ENCODE data around the gene FTO. TPM values are rescaled to one million over a fixed set of nuclear protein-coding genes. Genes with fewer than 3 reads are reported as not detected.

Gene FTO
- polyA plus RNA-seq, 4 donors = 81.9 to 101 (median 98.3) TPM

DNA sequence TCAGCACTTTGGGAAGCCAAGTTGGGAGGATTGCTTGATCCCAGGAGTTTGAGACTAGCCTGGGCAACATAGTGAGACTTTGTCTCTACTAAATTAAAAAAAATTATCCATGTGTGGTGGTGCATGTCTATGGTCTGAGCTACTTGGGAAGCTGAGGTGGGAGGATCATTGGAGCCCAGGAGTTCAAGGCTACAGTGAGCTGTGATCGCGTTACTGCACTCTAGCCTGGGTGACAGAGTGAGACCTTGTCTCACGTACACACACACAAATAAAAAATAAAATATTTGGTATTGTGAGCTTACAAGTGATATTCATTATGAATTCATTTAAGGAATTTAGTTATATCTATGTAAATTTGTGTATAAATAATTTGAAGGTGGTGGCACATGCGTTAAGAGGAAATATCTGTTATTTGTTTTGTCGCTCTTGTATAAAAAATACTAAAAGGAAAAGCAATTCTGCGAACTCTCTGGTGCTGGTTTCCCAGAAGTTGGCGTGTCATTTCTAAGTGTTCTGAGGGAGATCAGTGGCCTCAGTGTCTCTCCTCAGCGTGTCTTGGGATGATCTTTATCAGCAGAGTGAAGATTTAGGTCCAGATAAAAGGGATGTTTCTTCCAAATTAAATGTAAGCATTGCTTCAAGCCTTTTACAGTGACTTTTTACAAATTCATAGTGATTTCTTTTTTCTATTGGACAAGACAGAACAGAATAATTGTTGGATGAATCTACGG lies 187.6 kb downstream of the FTO start:
- DNase-seq (ENCODE audit: low read depth in 4 of 4, low spot score in 3 of 4) = no peak

DNA sequence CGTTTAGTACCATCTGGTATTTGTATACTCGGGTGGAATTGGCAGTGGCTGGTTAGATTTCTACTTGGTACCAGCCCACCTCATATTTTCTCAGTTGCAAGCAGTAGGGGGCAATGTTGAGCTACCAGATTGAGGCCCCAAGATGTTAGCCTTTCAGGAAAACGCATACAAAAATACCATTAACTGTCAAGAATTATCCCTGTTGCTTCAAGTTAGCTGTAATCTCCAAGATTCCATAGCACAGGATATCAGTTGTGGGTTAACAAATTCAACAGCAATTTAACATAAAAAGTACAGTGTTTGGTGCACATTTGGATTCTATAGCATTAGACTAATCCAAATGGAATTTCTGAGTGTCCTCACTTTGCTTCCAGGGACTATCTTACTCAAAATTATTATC lies 188.2 kb downstream of the FTO start:
- DNase-seq (ENCODE audit: low read depth in 4 of 4, low spot score in 3 of 4) = peak; percentile 49 to 65 (median 58)

DNA sequence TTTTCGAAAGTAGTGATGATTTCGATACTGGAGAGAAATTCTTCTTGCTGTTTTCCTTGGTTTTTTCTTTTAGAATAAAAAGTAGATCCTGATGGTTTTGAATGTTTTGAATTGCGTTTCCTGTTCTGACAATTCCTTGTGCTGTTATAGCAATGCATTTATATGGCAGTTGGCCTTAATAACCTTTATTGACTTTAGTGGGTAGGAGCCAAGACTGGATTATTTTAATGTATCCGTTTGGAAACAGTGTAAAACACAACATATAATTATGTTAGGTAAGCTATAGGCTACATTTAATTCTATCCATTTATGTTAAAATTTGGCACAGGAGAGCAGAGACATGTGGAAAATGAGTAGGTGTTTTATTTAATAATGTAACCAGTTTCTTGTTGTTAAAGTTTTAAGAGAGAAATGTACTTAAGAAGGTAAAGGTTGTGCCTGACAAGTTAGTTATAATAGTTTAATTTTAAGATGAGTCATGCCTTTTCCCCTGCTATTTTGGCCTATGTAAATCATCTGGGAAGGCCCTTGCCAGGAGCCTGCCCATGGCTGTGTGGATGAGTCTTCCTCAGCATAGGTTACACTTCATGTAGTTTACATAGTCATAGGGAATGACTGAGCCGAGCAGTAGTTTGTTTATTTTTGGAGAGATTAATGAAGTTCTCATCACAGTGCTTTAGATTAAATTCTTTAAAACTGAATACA lies 189.9 kb downstream of the FTO start:
- DNase-seq (ENCODE audit: low read depth in 4 of 4, low spot score in 3 of 4) = no peak

GRCh38 chr16:53894686-53895085 lies 190.7 kb downstream of the FTO start:
- no peak for DNase-seq (ENCODE audit: low read depth in 4 of 4, low spot score in 3 of 4)

DNA sequence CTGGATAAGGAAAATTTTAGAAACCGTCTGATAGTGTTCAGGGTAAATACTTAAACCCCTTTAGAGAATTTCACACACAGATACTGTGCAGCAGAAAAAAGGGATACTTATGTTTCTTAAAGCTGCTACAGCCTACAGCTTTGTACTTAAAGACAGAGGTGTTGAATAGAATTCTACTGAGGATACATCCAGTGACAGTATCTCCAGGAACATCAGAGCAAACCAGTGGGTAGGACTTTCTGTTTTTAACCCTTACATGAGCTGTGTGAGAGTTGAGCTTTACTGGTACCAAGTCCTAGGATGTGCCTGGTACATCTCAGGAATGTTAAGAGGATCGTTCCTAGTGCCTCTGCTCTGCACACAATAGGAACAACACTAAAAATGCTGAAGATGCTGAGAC lies 191.5 kb downstream of the FTO start:
- DNase-seq (ENCODE audit: low read depth in 4 of 4, low spot score in 3 of 4) = no peak

- no peak for DNase-seq (ENCODE audit: low read depth in 4 of 4, low spot score in 3 of 4)
Observed at GRCh38 chr16:53895851-53896250, 191.9 kb downstream of the FTO start.

DNA sequence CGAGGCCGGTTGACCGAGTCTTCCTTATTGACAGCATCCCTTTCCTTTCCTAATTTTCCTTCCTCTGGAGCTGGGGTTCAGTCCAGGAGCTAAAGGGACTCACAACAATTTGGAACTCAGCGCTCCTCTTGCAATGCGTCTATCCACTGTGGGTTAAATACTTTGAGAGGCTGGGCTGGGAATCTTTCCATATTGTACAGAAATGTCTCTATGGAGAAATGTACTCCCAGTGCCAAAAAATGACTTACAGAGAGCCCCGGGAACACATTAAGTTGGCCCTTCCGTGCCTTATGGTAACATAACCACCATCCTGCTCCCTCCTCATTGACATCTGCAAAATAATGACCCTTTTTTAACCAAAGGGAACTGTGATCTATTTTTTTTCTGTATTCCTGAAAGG lies 192.8 kb downstream of the FTO start:
- DNase-seq (ENCODE audit: low read depth in 4 of 4, low spot score in 3 of 4) = no peak

DNA sequence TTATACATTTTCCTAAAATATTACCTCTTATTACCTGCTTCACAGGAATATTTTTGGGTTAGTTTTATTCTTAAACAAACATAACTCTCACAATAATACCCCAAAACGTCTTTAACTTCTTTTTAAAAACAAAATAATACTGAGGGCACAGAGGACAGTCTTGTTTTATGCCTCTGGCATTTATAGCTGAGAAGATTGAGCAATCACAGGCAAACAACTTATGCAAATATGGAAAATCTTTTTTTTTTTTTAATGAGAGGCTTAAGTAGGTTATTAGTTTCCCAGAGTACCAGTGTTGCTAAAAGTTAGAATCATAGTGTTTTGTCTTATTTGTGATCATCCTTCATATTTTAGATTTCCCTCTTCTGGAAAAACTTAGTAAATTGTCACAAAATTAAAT lies 195.0 kb downstream of the FTO start:
- DNase-seq (ENCODE audit: low read depth in 4 of 4, low spot score in 3 of 4) = no peak

GRCh38 chr16:53899431-53899830 lies 195.5 kb downstream of the FTO start:
- no peak for DNase-seq (ENCODE audit: low read depth in 4 of 4, low spot score in 3 of 4)

DNA sequence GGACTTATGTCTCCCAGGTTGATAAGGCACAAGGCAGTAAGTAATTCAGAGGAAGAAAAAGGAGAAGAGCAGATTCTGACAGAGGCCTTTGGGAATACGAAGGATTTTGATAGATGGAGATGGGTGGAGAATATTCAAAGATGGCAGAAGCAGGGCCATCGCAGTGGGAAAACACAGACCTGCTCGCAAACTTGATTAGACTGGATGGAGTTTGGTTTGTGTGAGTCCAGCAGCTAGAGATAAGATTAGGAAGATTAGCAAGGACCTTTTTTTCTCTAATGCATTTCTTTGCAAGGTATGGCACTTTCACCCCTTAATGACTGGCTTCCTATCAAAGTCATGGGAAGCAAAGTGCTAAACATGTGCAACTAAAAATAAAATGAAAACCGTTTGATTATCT lies 196.7 kb downstream of the FTO start:
- DNase-seq (ENCODE audit: low read depth in 4 of 4, low spot score in 3 of 4) = no peak

- no peak for DNase-seq (ENCODE audit: low read depth in 4 of 4, low spot score in 3 of 4)
Observed at GRCh38 chr16:53901408-53901807, 197.5 kb downstream of the FTO start.

- DNase-seq (ENCODE audit: low read depth in 4 of 4, low spot score in 3 of 4) = no peak
Observed at GRCh38 chr16:53904533-53904932, 200.6 kb downstream of the FTO start.

- DNase-seq (ENCODE audit: low read depth in 4 of 4, low spot score in 3 of 4) = no peak
Observed at GRCh38 chr16:53905028-53905427, 201.1 kb downstream of the FTO start.

DNA sequence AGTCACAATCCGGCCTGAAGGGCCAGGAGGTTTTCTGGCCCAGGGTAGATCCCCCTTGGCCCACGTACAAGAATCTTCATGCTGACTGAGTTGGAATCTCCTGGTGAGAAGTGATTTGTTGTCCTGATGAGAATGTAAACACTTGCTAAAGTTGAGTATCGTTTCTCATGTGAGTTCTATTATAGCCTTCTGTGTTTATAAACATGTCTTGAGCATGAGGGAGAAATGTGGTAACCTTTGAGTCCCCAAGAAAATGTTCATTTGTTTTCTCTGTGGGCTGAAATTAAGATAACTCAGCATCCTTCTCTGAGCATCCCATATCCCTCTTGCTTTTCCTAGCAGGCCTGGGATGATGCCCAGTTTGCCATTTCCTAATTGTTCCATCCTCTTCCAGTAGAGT lies 204.8 kb downstream of the FTO start:
- DNase-seq (ENCODE audit: low read depth in 4 of 4, low spot score in 3 of 4) = no peak

DNA sequence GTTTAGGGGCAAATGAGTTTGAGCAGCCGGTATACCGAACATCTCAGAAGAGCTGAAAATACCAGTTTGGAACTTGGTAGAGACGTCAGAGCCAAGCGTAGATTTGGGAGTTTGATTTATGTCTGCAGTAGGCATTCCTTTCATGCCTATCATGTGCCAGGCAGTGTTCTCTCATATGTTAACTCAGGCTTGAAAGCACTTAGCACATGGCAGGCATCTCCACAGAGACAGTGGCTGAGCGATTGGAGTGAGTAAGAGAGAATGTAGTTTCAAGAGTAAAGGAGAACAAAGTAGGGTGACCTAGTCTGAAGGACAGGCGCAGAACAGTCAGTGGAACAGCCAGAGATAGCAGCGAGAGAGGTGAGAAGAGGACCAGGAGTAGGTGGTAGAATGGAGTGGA lies 207.0 kb downstream of the FTO start:
- no peak for DNase-seq (ENCODE audit: low read depth in 4 of 4, low spot score in 3 of 4)

DNA sequence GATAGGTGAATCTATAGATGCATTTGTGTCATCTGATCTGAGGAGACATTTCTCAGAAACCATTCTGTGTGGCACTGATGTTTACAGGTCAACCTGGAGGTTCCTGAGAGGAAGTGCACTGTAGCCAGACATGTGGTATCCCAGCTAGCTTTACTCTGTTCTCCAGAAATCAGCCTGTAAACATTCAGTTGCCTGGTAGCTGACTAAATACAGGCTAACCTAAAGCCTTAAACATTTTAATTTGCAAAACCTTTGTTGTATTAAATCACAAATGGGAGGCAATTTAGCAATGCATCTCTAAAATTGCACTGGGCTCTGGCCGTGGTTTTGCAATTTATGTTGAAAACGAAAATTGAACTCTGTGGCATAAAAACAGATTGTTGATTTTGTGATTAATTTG lies 207.6 kb downstream of the FTO start:
- no peak for DNase-seq (ENCODE audit: low read depth in 4 of 4, low spot score in 3 of 4)

DNA sequence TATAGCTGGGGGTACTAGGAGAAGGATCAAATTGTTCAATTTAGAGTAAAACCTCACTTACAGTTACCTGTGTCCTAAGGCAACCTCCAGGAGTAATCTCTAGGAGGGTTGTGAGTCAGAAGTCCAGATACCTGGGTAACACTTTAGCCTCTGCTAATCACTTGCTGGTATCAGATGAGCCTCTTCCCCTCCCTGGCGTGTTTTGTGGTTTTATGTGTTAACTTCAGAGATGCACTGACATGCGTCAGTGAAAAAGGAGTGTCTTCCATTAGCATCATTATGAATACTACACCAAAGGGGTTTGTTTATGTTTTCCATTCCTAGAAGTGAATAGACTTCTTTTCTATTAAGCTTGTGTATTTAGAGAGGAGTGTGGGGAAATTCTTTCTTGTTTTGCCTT lies 208.2 kb downstream of the FTO start:
- no peak for DNase-seq (ENCODE audit: low read depth in 4 of 4, low spot score in 3 of 4)

- no peak for DNase-seq (ENCODE audit: low read depth in 4 of 4, low spot score in 3 of 4)
Observed at GRCh38 chr16:53913099-53913870, 209.3 kb downstream of the FTO start.

- no peak for DNase-seq (ENCODE audit: low read depth in 4 of 4, low spot score in 3 of 4)
Observed at GRCh38 chr16:53913920-53914319, 210.0 kb downstream of the FTO start.

DNA sequence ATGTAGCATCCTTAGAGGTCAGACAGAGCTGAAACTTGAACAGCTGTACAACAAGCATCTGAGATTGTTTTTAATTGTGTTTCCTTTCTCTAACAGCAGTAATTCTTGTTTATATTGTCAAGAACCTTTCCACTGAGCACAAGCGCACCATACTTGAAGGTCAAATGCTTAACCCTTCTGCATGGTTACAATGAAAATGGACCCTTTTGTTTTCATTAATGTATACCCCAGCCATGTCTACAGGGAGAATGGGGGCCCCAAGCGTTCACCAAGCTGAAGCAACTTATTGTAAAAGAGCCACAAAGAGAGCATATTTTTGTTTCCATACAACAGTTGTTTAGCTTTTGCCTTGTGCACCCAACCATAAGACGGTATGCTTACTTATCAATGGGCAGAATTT lies 210.8 kb downstream of the FTO start:
- no peak for DNase-seq (ENCODE audit: low read depth in 4 of 4, low spot score in 3 of 4)

- DNase-seq (ENCODE audit: low read depth in 4 of 4, low spot score in 3 of 4) = no peak
Observed at GRCh38 chr16:53915452-53916160, 211.7 kb downstream of the FTO start.

Data from right renal pelvis (tissue), 4 donors.